Measurements from ENCODE around the gene TMEM266. TPM values are rescaled to one million over a fixed set of nuclear protein-coding genes. Genes with fewer than 3 reads are reported as not detected.
"Not testable (repeated sequence)": the region's sequence is repeated elsewhere in the genome, so short reads cannot be mapped to it uniquely, and the experiment has no call there.

The TMEM266 gene, protein sequence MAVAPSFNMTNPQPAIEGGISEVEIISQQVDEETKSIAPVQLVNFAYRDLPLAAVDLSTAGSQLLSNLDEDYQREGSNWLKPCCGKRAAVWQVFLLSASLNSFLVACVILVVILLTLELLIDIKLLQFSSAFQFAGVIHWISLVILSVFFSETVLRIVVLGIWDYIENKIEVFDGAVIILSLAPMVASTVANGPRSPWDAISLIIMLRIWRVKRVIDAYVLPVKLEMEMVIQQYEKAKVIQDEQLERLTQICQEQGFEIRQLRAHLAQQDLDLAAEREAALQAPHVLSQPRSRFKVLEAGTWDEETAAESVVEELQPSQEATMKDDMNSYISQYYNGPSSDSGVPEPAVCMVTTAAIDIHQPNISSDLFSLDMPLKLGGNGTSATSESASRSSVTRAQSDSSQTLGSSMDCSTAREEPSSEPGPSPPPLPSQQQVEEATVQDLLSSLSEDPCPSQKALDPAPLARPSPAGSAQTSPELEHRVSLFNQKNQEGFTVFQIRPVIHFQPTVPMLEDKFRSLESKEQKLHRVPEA
- 1.8 to 2.0 TPM (median 2.0 TPM) in 3 replicates for total RNA-seq

DNA sequence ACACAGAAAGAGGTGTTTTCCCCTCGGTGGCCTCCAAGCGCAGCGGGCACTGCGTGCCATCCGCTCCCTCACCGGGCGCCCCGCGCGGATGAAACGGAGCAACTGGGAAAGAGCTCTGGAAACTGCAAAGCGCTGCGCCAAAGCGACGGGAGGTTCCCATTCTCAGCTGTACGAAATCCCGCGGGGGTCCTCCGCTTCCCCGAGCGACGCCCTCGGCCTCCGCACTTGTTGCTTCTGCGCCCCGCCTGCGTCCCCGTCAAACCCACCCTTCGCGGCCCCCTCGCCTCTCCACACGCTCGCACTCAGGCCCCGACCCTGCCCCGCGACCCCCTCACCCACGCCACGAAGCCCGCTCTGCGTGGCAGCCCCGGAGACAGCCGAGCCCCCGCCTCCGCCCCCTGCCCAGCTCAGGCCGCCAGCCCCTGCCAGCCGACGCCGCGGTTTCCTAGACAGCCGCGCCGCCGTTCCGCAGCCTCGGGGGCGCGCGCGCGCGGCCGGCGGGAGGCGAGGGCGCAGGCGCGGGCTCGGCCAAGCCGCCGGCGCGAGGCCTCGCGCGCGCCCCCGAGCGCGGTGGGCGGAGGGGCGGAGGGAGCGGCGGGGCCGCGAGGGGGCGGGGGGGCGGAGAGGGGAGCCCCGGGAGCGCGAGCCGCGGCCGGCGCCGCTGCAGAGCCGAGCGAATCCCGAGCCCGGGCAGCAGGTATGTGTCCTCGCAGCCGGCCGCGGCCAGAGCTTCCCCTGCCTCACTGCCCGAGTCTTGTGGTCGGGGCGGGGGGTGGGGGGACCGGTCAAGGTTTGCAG lies at the start of gene TMEM266:
Gene TMEM266, plus strand, starts transcription at position 666 of the 798 bp plus-strand sequence. CDS start 74,279 bp downstream, outside the sequence.
- Mint-ChIP-seq H3K9me3 (no peaks in the 10 kb centered on the region), H3K4me1 (peaks cover 21% of the 10 kb centered on the region), H3K36me3 (no peaks in the 10 kb centered on the region), H3K4me3 (peak within 1 kb of the TSS; percentile 72), H3K27me3 (ENCODE audit: low read depth) (peaks cover 21% of the 10 kb centered on the region), H3K27ac (peak within 1 kb of the TSS; percentile 35)
- peak; percentile 67 to 70 for DNase-seq (ENCODE audit: low spot score in 2 of 2, unreplicated experiment in 2 of 2)
- TF ChIP-seq, protein P1, sequence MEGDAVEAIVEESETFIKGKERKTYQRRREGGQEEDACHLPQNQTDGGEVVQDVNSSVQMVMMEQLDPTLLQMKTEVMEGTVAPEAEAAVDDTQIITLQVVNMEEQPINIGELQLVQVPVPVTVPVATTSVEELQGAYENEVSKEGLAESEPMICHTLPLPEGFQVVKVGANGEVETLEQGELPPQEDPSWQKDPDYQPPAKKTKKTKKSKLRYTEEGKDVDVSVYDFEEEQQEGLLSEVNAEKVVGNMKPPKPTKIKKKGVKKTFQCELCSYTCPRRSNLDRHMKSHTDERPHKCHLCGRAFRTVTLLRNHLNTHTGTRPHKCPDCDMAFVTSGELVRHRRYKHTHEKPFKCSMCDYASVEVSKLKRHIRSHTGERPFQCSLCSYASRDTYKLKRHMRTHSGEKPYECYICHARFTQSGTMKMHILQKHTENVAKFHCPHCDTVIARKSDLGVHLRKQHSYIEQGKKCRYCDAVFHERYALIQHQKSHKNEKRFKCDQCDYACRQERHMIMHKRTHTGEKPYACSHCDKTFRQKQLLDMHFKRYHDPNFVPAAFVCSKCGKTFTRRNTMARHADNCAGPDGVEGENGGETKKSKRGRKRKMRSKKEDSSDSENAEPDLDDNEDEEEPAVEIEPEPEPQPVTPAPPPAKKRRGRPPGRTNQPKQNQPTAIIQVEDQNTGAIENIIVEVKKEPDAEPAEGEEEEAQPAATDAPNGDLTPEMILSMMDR (IDR thresholded peaks at IDR 0.05; ENCODE audit: unreplicated experiment) = no peak

DNA sequence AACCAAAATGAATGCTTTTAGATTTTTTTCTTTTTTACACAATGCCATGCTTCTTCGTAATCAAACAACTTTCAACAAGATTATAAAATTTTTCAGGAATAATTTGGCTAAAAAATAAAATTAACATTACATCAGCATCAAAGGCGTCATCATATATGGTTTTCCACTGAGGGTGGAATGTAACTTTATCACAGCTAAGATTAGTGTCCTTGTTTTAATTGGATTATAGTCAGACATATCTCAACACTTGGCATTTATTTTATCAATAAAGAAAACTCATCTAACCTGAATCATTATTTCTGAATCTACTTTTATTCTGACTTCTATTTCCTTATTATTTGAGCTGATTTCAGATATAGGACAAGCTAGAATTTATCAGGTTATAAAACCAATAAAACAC lies 49.2 kb upstream of the TMEM266 start:
- Mint-ChIP-seq H3K9me3 (peaks cover 17% of the 10 kb centered on the region), H3K36me3 (peaks cover 8% of the 10 kb centered on the region), H3K4me3 (peak overlapping the region; percentile 32), H3K27me3 (ENCODE audit: low read depth) (no peaks in the 10 kb centered on the region), H3K4me1 (peaks cover 22% of the 10 kb centered on the region), H3K27ac (no peak overlapping the region)
- DNase-seq (ENCODE audit: low spot score in 2 of 2, unreplicated experiment in 2 of 2) = no peak
- TF ChIP-seq, protein P1 (IDR thresholded peaks at IDR 0.05; ENCODE audit: unreplicated experiment) = no peak

DNA sequence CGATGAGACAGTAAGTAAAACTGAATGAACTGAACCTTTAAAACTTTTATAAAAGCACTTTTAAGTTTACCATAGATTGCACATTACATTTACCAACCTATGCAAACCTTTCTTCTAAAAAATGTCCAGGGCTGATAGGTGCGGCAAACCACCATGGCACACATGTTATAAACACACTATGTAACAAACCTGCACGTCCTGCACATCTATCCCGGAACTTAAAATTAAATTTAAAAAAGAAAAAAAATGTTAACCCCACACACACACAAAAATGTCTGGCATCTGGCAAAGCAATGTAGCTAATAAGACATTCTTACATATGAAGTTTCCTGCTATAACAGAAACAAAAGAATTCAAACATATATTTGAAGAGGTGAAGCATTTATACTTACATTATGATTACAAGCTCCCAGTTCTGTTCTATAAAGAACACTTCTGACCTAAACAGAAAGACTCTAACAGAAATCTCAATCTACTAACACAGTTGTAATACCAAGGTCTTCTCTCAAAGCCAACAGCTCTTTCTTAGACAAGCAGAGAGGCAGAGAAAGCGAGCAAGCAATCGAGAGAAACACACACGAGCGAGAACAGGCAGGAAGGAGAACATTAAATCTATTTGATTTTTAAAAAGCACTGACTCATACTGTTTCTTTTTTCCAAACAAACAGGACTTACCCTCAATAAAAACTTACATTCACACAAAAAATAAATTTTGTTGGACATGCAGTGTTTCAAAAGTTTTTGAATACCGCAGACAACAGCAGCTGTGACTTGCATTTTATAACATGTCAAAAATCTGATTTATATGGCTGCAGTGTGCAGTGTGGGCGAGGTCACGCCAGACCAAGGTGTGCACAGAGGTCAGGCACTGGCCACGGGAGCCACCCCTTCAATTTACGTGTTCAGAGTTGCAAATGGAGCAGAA lies 47.9 kb upstream of the TMEM266 start, which contains the start of gene NRG4:
Gene NRG4, minus strand, starts transcription at position 798 of the 925 bp plus-strand sequence. CDS start 1,194 bp downstream, outside the sequence.
- DNase-seq (ENCODE audit: low spot score in 2 of 2, unreplicated experiment in 2 of 2) = no peak
- TF ChIP-seq, protein P1 (IDR thresholded peaks at IDR 0.05; ENCODE audit: unreplicated experiment) = no peak
- peaks cover 13% of the 10 kb centered on the region for H3K36me3 Mint-ChIP-seq
- H3K9me3 Mint-ChIP-seq = peaks cover 27% of the 10 kb centered on the region
- peaks cover 22% of the 10 kb centered on the region for H3K4me1 Mint-ChIP-seq
- H3K27ac Mint-ChIP-seq = peak within 1 kb of the TSS; percentile 98
- H3K4me3 Mint-ChIP-seq = peak within 1 kb of the TSS; percentile 75
- no peaks in the 10 kb centered on the region for H3K27me3 Mint-ChIP-seq (ENCODE audit: low read depth)

DNA sequence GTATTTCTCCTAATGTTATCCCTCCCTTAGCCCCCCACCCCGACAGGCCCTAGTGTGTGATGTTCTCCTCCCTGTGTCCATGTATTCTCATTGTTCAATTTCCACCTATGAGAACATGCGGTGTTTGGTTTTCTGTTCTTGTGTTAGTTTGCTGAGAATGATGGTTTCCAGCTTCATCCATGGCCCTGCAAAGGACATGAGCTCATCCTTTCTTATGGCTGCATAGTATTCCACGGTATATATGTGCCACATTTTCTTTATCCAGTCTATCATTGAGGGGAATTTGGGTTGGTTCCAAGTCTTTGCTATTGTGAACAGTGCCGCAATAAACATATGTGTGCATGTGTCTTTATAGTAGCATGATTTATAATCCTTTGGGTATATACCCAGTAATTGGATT lies 46.3 kb upstream of the TMEM266 start:
- Mint-ChIP-seq H3K27ac (peak overlapping the region; percentile 54), H3K36me3 (peaks cover 14% of the 10 kb centered on the region), H3K4me1 (peaks cover 22% of the 10 kb centered on the region), H3K9me3 (peaks cover 40% of the 10 kb centered on the region)
- not testable (repeated sequence) for H3K4me3 Mint-ChIP-seq; H3K27me3 Mint-ChIP-seq (ENCODE audit: low read depth); DNase-seq (ENCODE audit: low spot score in 2 of 2, unreplicated experiment in 2 of 2)

DNA sequence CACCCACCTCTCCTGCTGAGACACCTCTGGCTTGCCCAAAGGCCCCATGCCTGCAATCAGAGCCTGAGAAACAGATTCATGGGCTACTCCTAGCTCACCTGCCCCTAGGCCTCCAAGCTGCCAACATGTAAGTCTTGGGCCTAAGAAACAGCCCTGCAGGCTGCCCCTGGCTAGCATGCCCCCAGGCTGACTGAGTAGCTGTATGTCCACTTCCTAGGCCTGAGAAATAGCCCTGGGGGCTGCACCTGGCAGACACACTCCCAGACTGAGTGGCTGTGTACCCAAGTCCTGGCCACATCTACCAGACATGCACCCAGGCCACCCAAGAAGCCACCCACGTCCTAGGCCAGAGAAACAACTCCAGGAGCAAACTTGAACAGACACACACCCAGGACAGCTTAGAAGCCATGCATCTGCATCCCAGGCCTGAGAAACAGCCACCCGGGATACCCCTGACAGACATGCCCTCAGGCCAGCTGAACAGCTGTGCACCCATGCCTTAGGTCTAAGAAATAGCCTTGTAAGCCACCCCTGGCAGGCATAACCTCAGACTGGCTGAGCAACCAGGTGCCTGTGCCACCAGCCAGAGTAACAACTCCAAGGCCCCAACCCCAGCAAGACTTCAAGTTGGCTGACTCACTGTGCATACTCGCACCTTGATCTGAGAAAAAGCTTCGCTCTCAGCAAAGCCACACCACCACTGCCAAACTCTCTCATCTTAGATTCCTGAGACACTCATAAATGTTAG lies 35.6 kb upstream of the TMEM266 start:
- H3K9me3 Mint-ChIP-seq = peaks cover 34% of the 10 kb centered on the region
- peaks cover 8% of the 10 kb centered on the region for H3K36me3 Mint-ChIP-seq
- DNase-seq (ENCODE audit: low spot score in 2 of 2, unreplicated experiment in 2 of 2) = no peak
- H3K4me1 Mint-ChIP-seq = peaks cover 3% of the 10 kb centered on the region
- no peak overlapping the region for H3K4me3 Mint-ChIP-seq
- no peak overlapping the region for H3K27ac Mint-ChIP-seq
- no peaks in the 10 kb centered on the region for H3K27me3 Mint-ChIP-seq (ENCODE audit: low read depth)
- TF ChIP-seq, protein P1 (IDR thresholded peaks at IDR 0.05; ENCODE audit: unreplicated experiment) = no peak
